ENCODE data around the gene PSMB11.

PSMB11 gene, protein sequence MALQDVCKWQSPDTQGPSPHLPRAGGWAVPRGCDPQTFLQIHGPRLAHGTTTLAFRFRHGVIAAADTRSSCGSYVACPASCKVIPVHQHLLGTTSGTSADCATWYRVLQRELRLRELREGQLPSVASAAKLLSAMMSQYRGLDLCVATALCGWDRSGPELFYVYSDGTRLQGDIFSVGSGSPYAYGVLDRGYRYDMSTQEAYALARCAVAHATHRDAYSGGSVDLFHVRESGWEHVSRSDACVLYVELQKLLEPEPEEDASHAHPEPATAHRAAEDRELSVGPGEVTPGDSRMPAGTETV

DNA sequence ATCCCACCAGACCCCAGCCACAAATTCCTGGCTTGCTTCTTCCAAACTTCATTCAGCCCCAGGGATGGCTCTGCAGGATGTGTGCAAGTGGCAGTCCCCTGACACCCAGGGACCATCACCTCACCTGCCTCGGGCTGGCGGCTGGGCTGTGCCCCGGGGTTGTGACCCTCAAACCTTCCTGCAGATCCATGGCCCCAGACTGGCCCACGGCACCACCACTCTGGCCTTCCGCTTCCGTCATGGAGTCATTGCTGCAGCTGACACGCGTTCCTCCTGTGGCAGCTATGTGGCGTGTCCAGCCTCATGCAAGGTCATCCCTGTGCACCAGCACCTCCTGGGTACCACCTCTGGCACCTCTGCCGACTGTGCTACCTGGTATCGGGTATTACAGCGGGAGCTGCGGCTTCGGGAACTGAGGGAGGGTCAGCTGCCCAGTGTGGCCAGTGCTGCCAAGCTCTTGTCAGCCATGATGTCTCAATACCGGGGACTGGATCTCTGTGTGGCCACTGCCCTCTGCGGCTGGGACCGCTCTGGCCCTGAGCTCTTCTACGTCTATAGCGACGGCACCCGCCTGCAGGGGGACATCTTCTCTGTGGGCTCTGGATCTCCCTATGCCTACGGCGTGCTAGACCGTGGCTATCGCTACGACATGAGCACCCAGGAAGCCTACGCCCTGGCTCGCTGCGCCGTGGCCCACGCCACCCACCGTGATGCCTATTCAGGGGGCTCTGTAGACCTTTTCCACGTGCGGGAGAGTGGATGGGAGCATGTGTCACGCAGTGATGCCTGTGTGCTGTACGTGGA lies at the start of gene PSMB11:
TSS of gene PSMB11 (plus strand) at position 51 of the 804 bp plus-strand sequence. CDS start at position 65, 14 bp downstream.
- TF ChIP-seq, protein P1, sequence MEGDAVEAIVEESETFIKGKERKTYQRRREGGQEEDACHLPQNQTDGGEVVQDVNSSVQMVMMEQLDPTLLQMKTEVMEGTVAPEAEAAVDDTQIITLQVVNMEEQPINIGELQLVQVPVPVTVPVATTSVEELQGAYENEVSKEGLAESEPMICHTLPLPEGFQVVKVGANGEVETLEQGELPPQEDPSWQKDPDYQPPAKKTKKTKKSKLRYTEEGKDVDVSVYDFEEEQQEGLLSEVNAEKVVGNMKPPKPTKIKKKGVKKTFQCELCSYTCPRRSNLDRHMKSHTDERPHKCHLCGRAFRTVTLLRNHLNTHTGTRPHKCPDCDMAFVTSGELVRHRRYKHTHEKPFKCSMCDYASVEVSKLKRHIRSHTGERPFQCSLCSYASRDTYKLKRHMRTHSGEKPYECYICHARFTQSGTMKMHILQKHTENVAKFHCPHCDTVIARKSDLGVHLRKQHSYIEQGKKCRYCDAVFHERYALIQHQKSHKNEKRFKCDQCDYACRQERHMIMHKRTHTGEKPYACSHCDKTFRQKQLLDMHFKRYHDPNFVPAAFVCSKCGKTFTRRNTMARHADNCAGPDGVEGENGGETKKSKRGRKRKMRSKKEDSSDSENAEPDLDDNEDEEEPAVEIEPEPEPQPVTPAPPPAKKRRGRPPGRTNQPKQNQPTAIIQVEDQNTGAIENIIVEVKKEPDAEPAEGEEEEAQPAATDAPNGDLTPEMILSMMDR (IDR thresholded peaks at IDR 0.05; ENCODE audit: low read depth, low read length): no peak
- DNase-seq (ENCODE audit: extremely low read depth, low read depth): no peak

DNA sequence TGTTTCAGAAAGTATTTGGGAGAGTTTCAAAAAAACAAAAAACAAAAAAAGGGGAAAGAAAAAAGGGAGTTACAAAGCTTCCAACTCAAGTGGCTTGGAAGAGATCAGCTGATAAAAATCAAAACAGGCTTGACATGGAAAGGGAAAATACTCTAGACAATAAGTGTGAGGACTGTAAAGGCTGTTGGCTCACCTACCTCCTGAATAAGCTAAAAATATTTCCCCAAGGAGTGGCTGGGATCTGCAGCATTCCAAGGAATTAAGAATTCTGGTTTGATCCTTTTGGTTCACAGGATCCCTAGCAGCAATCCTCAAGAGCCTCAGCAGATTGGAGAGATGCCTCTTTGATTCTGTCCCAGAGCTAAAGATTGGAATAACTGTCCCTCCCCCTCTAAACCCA lies 48.5 kb upstream of the PSMB11 start:
- no peak for DNase-seq (ENCODE audit: extremely low read depth, low read depth)
- TF ChIP-seq, protein P1 (IDR thresholded peaks at IDR 0.05; ENCODE audit: low read depth, low read length): no peak

DNA sequence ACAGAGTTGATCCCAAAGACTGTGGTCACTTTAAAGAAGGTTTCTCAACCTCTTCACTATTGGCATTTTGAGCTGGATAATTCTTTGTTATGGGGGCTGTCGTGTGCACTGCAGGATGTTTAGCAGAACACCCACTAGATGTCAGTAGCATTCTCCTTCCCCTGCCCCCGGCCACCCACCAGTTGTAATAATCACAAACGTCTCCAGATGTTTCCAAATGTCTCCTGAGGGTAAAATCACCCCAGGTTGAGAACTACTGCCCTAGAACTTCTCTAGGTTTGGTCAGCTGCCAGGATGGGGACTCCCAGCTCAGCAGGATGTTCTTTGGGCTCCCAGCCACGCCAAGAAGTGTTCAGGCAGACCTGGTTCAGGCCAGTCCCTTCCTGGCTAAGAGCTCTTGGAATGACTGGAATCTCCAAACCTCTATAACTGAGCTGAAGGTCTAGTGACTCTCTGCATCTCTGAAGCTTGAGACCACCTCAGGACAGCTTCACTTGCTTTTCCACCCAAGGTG lies 47.2 kb upstream of the PSMB11 start:
- TF ChIP-seq, protein P1 (IDR thresholded peaks at IDR 0.05; ENCODE audit: low read depth, low read length): peak; percentile 65
- no peak for DNase-seq (ENCODE audit: extremely low read depth, low read depth)

DNA sequence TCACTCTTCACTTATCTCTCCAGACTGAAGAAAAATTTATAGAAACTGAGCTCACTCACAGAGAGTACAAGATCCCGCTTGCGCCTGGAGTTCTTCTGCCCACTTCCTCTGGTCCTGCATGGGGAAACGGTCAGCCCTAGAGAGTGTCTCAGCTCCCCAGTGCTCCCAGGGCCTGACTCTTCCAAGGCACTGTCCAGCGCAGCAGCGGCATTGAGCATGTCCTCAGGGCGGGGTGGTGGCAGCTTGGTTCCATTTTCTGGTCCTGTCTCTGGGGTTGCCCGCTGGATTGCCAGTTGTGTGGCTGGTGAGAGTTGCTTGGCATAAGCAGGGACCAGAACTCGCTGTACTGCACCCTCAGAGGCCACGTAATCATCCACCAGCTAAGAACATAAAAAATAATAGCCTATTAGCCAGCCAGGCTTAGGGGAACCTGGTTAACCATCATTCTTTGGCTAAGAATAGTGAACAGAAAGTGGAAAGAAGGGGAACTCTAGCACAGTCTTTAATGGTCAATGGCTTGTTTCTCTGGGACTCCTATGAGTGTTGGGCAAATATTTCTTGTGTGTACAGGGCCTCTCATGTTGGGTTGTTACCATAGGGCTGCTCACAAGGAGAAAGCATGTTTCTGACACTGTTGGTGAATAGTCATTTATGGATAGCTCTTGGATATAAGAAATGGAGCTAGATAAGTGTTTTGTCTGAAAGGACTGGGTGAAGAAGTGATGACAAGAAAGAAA lies 46.0 kb upstream of the PSMB11 start:
- DNase-seq (ENCODE audit: extremely low read depth, low read depth): no peak

DNA sequence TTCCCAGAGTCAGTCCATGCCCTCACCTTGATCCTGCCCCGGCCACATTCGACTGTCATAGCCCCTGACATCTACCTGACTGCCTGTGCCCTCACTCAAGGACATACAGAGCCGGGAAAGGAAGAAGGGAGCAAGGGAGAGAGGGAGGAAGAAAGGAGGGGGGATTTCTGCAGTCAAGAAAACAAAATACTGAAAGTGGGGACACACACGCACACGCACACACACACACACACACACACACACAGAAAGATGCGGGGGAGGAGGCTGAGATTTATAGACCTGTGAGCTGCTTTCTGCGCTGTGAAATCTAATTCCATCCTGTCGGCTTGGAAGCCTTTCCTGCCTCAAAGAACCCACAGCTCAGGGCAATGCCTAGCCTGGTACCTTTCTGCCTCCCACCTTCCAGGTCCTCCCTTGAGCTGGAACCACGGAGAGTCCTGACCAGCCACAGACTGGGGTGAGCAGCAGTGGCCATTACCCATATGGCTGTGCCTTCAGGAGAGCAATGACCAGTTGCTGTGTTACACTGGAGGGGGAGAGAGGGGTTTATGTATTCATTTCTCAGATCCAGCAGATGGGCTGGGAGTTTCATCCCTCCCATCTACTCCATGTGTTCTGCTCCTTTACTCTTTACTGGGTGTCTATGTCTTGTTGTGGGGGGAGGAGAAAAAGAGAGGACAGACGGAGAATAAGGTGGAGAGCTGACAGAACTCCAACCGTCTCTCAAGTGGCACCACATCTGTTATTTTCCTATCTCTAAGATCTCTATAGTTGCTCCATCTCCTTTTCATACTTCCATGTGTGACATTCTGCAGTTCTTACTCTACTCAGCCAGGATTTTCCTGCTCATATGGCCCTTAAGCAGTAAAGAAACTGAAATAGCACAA lies 45.0 kb upstream of the PSMB11 start:
- TF ChIP-seq, protein P1 (IDR thresholded peaks at IDR 0.05; ENCODE audit: low read depth, low read length): no peak
- no peak for DNase-seq (ENCODE audit: extremely low read depth, low read depth)

More for the DNA sequence above, 46.0 kb upstream of the PSMB11 start:
- TF ChIP-seq, protein P1 (IDR thresholded peaks at IDR 0.05; ENCODE audit: low read depth, low read length): no peak

DNA sequence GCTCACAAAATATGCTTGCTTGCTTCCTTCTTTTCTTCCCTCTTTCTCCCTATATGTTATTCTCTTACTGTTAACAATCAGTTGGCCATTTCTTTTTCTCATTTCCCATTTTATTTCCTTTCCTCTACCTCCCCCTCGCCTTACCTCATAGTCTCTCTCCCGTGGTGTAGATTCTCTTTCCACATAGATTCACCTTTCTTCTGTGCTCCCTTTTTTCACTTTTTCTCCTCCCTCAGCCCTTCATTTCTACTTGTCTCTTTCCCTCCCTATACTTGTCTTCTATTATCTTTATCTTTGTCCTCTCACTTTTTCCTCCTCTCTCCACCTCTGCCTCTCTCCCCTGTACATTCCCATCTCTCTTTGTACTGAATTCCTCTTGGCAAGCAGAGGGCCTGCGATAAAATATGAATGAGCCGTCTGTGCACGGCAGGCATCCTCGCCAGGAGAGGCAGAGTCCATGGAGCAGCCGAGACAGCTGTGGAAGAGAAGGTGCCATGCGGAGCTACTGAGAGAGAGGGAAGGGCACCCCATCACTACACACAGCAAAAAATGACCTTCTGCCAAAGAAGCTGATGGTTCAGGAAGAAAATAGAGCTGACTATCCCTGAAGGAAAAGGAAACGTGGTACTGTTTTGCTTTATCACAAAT lies 44.2 kb upstream of the PSMB11 start:
- no peak for DNase-seq (ENCODE audit: extremely low read depth, low read depth)
- TF ChIP-seq, protein P1 (IDR thresholded peaks at IDR 0.05; ENCODE audit: low read depth, low read length): no peak
